CD4-positive, alpha-beta T cell treated with Interleukin-17A for 4 hours (primary cell): ENCODE results near the gene ST7L.
"Not testable (repeated sequence)": the region's sequence is repeated elsewhere in the genome, so short reads cannot be mapped to it uniquely, and the experiment has no call there.

Experiments
- DNase-seq: peaks from one replicate; pipeline ENCODE4 v3.0.0-alpha.2; 2020; ENCODE audit warnings: mixed read lengths

Gene ST7L

GRCh38 chr1:112486063-112486462, 132.9 kb downstream of the ST7L start:
- DNase-seq = not testable (repeated sequence)

- no peak for DNase-seq
Observed at GRCh38 chr1:112478314-112478713, 140.6 kb downstream of the ST7L start.

- no peak for DNase-seq
Observed at GRCh38 chr1:112477550-112477949, 141.4 kb downstream of the ST7L start.
